AML-193 (cell line): ENCODE data around the gene RAB14.
"Not testable (repeated sequence)": the region's sequence is repeated elsewhere in the genome, so short reads cannot be mapped to it uniquely, and the experiment has no call there.

Experiments
- DNase-seq, 2 experiments: peaks; one replicate each; lab custom pipeline; 2025; lab: John Stamatoyannopoulos, UW

RAB14 gene

GRCh38 chr9:121191235-121191634 lies 10.4 kb downstream of the RAB14 start:
- no peak for DNase-seq

GRCh38 chr9:121189660-121190059 lies 12.0 kb downstream of the RAB14 start:
- DNase-seq = no peak

GRCh38 chr9:121189006-121189405 lies 12.7 kb downstream of the RAB14 start:
- no peak for DNase-seq

GRCh38 chr9:121187636-121188305 lies 13.9 kb downstream of the RAB14 start:
- no peak for DNase-seq

- no peak for DNase-seq
Measured at GRCh38 chr9:121185774-121186403, 15.8 kb downstream of the RAB14 start.

- DNase-seq = peak; percentile 35 to 55
Measured at GRCh38 chr9:121185178-121185745, 16.4 kb downstream of the RAB14 start.

GRCh38 chr9:121184463-121184862 lies 17.2 kb downstream of the RAB14 start:
- DNase-seq = no peak

- no peak for DNase-seq
Measured at GRCh38 chr9:121183666-121184423, 17.8 kb downstream of the RAB14 start.

- no peak for DNase-seq
Measured at GRCh38 chr9:121182989-121183388, 18.7 kb downstream of the RAB14 start.

- no peak for DNase-seq
Measured at GRCh38 chr9:121182101-121182836, 19.4 kb downstream of the RAB14 start.

- DNase-seq = no peak
Measured at GRCh38 chr9:121179930-121180681, 21.6 kb downstream of the RAB14 start.

- not testable (repeated sequence) for DNase-seq
Measured at GRCh38 chr9:121179373-121179721, 22.3 kb downstream of the RAB14 start.

GRCh38 chr9:121178676-121179372 lies 22.8 kb downstream of the RAB14 start:
- no peak for DNase-seq

- no peak for DNase-seq
Measured at GRCh38 chr9:121173501-121173900, 28.2 kb downstream of the RAB14 start.

GRCh38 chr9:121172726-121173487 lies 28.8 kb downstream of the RAB14 start:
- no peak for DNase-seq

GRCh38 chr9:121171236-121171635 lies 30.4 kb downstream of the RAB14 start:
- no peak for DNase-seq

GRCh38 chr9:121169094-121169601 lies 32.5 kb downstream of the RAB14 start:
- peak in 1 of 2 experiments; percentile 20 for DNase-seq

GRCh38 chr9:121168052-121168451 lies 33.6 kb downstream of the RAB14 start:
- DNase-seq = no peak

GRCh38 chr9:121160025-121160424 lies 41.6 kb downstream of the RAB14 start:
- DNase-seq = peak; percentile 76

GRCh38 chr9:121157939-121158338 lies 43.7 kb downstream of the RAB14 start:
- no peak for DNase-seq
